Kidney glomerular epithelial cell (primary cell): Measurements from ENCODE around the gene MACROD1.

Experiments
- DNase-seq: peaks from one replicate; lab custom pipeline; 2025; lab: John Stamatoyannopoulos, UW

The MACROD1 gene

DNA sequence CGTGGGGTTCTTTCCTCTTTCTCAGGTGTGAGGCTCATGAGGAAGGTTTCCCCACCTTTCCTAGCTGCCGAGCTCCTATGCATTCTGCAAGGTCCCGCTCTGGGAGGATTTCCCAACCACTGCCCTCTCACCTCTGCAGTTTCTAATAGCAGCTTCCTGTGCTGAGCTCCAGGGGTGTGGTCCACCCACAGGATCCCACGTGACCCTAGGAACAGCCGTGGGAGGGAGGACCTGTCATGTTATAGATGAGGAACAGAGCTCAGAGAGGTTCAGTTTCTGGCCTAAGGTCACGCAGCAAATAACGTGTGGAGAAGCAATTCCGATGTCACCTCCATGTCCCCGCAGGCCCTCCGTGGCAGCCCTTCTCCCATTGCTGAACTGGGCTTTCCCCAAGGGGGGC is 91.7 kb downstream of the MACROD1 start:
- DNase-seq: no peak

DNA sequence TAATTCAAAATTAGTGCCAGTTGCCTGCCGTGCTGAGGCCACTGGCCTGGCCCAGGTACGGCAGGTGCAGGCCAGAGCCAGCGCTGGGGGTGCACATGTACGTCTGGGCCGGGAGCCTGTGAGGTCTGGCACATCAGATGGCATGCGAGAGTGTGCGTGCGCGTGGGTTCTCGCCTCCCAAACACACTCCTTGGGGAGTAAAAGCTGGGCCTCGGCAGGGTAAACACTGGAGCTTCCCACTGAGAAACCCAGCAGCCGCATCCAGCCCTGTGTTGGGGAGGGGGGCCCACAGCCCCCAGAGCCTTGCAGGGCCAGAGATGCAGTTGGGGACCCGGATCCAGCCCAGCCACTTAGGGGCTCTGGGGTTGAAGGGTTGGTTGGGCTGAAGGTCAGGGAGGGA is 92.4 kb downstream of the MACROD1 start:
- no peak for DNase-seq

DNA sequence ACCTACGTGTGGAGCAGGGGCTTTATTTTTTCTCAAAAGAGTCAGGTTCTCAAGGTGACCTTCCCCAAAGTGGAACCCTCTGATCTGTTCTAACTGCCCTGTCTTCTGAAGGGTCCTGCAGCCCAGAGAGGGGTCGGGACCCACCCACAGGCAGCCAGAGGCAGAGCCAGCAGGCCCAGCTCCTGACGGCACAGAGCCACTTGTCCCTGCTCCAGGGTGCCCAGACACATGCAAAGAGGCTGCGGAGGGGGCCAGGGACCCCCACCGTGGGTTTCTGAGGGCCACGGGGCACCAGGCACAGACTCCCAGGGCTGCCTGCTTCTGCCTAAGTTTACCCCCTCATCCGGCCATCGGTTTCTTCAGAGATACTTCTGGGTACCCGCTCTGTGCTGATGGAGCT is 93.0 kb downstream of the MACROD1 start:
- no peak for DNase-seq

DNA sequence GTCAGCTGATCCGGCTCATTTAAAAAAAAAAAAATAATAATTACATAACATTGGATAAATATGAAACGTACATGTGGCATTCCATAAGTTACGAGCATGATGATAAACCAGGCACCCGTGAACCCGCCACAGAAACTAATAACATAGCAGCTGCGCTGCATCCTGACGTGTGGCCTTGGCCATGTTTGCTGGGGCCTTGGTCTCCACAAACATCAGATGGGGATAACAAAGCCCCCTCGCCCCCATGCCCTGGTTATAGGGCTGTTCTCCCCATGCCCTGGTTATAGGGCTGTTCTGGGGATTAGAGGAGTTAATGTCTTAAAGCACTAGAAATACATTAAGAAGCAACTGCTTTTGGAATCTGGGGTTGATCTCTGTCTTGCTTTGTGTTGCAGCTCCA is 93.5 kb downstream of the MACROD1 start:
- no peak for DNase-seq

DNA sequence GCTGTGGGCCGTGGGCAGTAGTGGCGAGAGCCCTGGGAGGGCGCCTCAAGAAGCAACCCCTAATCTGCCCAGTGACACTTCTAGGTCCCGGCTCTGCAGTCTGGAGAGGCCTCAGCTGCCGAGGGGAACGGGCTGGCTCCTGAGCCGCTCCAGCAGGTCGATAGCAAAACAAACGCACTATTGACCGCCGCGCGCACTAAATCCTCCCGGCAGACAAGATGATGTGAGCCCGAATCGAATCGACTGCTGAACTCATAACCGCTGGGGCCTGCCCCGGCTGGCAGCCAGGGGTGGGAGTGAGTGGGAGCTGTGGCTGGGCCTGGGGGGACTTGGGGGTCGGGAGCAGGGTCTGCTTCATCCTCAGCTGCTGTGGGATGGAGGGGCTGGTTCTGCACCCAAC is 94.1 kb downstream of the MACROD1 start:
- no peak for DNase-seq

DNA sequence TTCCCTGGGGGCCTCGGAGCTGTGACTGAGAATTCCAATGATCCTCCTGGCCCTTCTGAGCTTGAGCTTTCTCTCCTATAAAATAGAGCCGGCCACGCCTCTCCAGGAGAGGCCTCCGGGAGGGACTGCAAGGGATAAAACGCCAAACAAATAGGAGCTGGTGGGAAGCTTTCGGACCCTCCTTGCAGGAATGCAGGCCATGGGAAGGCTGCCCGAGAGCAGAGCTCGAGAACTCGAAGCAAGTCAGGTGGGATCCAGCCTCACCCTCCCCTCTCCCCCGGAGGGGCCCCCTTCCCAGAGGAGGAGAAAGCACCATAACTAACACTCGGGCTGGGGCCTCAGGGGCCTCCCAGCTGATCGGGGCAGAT is 95.6 kb downstream of the MACROD1 start:
- DNase-seq: no peak

DNA sequence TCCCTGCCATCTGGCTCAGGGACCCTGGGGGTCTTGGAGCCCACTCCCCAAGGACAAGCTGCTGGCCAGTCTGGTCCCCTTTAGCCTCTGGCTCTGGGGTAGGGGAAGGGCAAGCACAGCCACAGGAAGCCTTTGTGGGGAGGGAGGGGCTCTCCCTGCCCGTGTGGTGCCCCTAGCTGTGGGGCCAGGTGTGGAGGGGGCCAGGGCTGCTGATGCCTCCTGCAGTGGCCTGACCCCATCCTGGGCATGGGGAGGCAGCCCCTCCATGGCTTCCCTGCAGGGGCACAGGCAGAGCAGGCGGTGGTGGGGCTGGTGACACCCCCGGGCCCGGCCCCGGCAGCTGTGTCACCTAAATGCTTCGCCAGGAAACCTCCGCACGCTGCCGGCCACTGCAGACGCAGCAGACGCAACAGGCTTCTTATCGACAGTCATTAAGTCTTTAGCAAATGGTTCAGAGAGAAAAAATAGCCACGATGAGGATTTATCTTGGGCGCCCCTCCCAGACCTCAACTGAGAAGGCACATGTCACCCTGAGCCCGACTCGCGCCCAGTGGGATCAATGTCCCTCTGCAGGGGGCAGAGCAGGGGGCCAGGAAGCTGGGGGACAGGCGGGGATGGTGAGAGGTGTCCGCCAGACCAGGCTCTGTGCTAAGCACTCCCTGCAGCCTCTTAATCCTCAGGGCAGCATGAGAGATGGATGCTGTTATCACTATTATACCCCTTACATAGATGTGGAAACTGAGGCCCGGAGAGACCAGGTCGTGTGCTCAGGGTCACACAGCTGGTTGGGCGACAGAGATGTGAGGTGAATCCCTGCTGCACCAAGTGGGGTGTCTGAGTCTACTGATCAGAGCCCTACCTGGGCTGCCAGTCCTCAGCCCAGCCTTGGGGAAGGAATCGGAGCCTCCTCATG is 96.3 kb downstream of the MACROD1 start:
- DNase-seq: no peak

DNA sequence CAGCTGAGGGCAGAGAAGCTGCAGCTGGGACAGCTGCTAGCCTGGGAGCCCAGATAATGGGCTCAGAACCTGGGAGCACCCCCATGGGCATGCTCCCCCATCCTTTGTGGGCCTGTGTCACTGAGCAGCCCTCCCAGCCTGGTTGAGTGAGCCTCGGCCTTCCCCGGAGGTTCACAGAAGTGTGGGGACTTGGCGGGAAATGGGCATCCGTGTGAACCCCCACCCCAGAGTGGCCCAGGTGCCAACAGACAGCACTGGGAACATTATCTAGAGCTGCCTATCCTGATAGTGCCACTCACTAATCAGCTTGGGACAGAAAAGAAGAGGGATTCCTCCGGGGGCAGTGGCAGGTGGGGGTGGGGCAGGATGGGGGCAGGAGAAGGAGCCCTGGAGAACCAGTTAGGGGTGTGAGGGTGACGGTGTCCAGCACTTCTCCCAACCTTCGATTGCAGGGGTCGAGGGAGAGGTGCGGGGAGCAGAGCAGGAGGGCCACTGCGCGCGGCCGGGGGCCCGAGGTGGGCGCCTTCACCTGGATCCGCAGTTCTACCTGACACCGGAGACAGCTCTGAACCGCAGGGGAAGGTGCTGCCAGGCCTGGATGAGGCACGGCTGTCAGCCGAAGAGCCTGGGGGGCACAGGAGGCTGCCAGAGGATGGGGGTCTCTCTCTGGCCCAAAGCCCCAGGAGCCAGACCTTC is 97.1 kb downstream of the MACROD1 start:
- DNase-seq: no peak

DNA sequence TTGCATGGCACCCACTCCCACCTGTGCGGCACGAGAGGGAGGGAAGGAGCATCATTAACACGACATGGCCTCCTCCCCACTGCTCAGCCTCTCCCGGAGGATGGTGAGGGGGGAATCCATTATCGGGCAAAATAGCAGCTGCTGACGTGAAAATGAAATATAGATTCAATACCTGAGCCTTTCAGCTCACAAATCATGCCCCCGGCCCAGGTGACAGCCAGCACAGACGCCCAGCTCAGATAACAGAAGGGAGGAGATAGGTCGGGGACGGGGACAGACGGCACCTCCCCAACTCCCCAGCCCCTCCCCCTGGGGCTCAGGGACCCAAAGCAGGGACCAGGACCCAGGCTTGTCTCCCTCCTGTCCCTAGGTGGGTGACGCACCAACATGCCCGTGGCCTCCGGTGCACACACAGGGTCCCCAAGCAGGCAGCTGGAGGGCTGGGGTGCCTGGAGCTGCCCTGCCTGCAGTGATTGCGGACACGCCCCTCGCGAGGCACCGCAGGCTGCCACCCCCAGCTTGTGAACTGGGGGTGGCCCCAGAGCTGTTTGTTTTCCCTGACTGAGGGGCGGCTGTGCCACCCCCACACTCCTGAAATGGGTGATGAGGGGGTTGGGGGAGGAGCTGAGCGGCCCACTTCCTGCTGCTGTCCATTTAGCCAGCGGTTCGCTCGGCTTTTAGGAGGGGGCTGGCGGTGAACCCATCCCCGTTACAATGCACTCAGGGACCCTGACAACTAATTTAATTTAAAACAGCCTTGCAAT is 98.5 kb downstream of the MACROD1 start:
- no peak for DNase-seq

DNA sequence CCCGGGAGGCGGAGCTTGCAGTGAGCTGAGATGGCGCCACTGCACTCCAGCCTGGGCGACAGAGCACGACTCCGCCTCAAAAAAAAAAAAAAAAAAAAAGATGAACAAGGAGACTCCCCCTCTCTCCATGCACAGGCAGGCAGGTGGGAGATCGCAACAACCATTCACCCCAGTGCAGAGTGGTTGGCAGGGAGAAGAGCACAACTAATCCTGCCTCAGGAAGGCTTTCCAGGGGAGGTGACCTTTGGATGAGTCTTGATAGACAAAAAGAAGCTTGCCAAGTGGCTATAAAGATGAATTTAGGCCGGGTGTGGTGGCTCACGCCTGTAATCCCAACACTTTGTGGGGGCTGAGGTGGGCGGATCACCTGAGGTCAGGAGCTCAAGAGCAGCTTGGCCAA is 100.2 kb downstream of the MACROD1 start:
- DNase-seq: no peak

DNA sequence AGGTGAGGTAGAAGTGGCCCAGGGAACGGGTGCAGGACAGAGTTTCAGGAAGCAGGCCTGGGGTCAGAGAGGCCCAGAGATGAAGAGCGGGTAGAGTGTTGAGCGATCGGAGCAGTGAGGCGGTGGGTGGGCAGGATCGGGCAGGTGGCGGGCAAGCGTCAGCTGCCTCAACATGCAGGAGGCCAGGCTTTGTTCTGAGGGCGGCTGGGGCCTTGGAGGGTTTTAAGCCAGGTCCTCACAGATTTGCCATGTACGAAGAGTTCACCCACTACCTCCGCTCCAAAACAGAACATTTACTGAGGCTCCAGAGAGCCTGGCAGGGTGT is 100.8 kb downstream of the MACROD1 start:
- DNase-seq: no peak

DNA sequence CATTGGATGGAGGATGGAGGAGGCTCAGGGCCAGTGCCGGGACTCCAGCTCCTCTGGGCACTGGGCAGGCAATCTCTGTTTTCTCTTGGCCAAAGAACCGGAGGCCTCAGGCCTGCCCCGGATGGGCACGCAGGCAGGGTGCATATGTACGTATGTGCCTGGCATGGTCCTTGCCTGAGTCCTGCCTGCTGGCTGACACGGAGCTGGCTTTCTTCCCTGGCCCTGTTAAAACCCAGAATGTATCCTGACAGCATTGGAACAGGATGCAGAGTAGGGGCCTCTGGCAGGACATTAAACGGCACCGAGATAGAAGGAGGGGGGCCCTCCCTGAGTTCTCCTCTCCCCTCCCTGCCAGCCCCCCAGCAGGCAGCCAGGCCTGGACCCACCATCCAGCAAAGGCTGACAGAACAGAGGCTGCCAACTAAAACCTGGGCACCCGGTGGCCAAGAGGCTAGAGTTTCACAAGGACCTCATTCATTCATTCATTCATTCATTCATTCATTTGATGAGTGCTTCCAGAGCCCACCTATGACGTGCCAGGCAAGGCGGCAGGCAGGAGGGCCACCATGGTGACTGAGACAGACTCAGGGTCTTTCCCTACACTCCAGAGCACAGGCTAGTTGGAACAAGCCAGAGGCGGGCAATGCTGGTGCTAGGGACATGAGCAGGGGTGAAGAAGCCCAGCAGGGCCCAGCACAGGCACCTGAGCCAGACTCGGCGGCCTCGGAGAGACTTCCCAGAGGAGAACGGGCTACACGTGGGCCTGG is 101.4 kb downstream of the MACROD1 start:
- DNase-seq: no peak

DNA sequence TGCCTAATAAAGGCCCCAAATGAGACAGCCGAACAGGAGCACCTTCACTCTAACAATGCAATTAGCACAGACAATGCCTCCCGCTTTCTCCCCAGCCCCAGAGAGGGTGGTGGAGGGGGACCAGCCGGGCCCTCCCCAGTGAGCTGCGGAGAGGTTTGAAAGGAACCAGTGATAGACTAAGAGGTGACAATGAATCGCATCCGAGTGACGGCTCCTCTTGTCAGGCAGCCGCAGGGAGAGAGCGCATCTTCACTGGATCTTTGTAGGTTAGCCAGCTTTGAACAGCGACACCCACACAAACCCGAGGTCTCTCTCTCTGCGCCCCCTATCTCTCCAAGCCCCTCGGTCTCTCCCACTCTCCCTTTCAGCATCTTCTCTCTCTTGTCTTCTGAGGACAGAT is 102.1 kb downstream of the MACROD1 start:
- no peak for DNase-seq

DNA sequence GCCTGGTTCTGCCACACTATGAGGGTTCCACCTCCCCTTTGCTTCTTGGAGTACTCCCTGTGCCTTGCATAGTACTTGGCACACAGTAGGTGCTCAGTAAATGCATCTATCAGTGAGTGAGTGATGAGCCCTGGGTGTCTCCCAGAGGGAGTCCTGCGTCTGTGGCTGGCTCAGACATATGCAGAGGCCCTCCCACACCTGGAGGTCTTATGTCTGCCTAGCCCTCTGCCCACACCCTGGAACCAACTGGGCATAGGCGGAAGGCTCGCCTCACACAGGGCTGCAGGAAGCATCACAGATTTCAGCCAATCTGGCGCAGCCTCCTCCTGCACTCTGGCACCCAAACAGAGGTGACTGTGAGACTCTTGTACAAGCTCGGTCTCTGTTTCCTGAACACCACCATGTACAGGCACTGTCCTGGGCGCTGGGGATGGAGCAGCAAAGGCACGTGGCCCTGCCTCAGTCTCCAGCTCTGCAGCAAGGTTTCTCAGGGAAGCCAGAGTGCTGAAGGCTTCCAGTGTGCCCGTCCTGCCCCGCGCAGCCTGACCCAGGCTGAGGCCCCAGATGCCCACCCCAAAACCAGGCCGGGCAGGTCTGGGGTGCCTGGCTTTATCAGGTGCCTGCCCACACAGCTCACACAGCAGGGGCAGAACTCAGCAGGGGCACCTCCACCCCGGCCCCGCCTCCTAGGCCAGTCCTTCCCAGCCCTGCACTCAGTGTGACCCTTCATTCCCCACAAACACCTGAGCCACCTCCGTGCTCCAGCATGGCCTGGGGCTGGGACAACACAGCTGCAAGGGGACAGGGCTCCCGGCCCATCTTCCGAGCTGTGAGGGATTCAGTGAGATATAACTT is 103.5 kb downstream of the MACROD1 start:
- DNase-seq: no peak

DNA sequence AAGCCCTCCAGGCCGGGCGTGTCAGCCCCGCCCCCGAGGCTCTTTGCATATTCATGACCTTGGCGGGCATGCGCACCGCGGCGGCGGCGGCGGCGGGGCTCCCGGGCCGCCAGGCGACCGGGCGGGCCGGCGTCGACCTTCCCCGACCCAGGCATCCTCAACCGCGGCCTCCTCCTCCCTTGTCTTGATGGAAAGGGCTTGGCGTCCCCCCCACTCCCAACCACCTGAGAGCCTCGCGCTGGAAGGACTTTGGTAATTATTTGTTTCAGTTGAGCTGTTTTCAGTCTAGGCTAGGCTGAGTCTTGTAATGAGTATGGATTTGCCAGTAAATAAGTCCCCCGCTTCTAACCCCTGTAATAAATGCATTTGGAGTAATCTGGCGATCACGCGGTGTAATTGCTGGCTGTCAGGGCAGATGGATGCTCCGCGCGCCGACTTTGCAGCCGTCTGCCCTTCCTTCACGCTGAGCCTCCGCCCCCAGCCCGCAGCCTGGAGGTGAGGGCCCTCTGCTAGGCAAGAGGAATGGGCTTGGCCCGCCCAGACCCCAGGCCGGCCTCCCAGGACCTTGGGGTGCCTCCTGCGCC is 105.0 kb downstream of the MACROD1 start:
- DNase-seq: no peak

DNA sequence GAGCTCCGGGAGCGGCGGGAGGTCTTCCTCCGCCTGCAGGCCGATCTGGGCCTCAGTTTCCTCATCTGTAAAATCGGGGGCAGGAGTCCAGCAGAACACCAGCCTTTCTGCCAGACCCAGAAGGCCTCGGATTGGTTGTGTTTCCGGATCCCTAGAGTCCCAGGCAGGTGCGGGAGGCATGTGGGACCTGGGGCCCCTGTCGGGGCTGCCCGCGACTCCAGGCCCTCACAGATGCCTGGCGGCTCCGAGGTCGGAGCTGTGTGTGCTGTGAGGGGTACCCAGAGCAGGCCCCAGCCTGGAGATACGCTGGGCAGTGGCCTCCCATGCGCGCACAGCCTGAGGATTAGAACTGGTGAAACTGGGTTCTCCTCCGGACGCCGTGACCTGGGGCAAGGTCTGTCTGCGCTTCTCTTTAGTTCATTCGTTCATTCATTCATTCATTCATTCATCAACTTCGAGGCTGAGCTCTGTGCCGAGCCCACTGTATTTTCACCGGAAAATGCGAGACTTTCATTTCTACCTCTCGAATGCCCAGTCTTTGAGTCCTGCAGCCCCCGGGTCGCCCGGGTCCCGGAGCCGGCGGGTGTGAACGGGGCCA is 105.6 kb downstream of the MACROD1 start:
- no peak for DNase-seq

DNA sequence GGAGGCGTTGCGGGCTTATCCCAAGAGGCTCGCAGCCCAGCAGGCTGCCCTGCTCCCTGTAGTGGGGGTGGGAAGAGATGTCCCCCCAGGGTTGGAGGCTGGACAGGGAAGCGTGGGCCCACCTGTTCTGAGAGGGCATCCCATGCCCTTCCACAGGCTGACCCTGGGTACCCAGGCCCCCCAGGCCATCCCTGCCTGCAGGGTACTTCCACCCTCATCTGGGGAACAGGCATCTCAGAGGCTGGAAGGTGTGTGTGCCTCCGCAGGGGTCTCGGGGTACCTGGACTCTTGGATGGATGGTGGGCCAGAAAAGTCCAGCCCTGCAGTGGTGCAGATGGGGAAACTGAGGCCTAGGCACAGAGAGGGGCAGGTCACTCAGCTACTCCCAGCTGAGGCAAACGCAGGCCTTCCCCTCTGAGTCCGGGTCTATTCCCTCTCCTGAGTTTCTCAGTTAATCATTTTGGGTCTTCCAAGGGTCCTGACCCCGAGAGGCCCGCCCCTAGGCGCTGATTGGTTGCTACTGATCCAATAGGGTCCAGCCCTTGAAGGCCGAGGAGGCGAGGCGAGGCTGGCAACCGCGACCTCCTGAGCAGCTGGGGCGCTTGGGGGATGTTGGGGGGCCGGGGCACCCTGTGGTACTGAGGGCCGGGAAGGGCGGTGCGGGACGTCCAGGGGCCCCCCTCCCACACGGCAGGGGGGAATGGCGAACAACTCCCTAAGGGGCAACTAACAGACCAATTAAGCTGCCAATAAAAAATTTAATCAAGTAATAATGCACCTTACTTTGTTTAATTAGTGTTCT is 106.4 kb downstream of the MACROD1 start:
- no peak for DNase-seq

DNA sequence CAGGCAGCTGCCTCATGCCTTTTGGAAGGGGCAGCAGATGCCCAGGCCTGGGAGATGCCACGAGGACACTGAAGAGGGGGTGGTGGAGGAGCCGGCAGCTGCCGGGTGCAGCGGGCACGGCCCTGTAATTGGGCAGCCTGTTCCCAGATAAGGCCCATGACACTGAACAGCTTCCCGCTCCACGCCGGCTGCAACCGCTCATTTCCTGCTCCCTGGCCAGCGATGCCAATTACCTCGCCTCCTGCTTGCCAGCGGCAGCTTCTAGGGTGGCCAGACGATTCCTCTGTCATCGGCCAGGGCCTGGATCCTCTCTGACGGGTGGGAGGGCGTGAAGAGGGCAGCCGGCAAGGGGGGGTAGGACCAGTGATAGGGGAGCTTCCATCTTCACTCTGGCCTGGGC is 107.4 kb downstream of the MACROD1 start:
- DNase-seq: no peak

DNA sequence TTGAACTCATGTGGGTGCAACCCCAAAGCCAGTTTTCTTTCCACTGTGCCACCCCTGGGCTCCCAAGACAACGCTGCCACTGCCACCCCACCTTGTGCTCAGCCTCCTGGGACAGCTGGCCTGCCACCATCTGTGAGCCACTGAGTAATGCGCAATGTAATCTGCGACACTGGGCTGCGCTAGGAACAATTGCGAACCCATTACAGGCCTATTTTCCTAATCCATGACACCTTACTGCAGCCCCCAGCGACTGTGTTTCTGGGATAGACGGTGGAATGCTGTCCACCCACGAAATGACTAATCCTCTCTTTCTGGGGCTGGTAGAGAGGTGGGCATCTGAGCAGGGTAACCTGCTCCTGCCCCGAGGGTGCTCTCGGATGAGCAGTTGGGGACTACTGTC is 108.0 kb downstream of the MACROD1 start:
- DNase-seq: no peak

DNA sequence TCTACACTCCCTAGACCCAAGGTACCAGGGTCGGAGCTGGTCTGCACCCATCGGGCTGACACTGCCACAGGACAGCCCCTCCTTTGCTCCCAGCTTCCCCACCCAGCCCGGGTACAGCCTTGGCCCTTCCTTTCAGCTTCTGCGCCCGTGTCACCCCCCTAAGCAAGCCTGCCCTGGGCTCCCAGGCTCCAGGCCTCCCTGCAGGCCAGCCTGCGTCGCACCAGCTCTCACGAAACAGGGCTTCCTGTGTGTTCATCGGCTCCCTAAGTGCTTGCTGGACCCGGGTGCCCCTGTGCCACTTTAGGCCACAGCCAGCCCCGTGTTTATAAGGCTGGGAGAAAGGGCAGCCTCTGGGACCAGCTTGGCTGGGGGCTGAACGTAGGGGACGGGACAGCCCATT is 109.1 kb downstream of the MACROD1 start:
- no peak for DNase-seq
